HG03342 (cell line): ENCODE measurements around the gene KIAA1614.

Source experiments
- ATAC-seq: cut with Tn5 transposase; IDR thresholded peaks from one replicate; pipeline ENCODE4 v1.9.1; 2021; ENCODE audit warnings: mild to moderate bottlenecking, moderate library complexity; ENCODE audit not compliant: unreplicated experiment

Gene KIAA1614

GRCh38 chr1:180939073-180939710, 26.5 kb downstream of the KIAA1614 start:
- no peak for ATAC-seq

GRCh38 chr1:180939711-180940103, 27.0 kb downstream of the KIAA1614 start:
- ATAC-seq: no peak

GRCh38 chr1:180940445-180940844, 27.7 kb downstream of the KIAA1614 start:
- ATAC-seq: no peak

GRCh38 chr1:180941518-180942275, 29.0 kb downstream of the KIAA1614 start:
- no peak for ATAC-seq

- ATAC-seq: no peak
Observed at GRCh38 chr1:180945151-180945550, 32.5 kb downstream of the KIAA1614 start.

GRCh38 chr1:180945551-180945950, 32.9 kb downstream of the KIAA1614 start:
- ATAC-seq: no peak

GRCh38 chr1:180946056-180946455, 33.4 kb downstream of the KIAA1614 start:
- no peak for ATAC-seq

GRCh38 chr1:180946541-180947498, 34.1 kb downstream of the KIAA1614 start:
- ATAC-seq: no peak

GRCh38 chr1:180947499-180947885, 34.8 kb downstream of the KIAA1614 start:
- no peak for ATAC-seq

- no peak for ATAC-seq
Observed at GRCh38 chr1:180947901-180948640, 35.4 kb downstream of the KIAA1614 start.

GRCh38 chr1:180948641-180949615, 36.2 kb downstream of the KIAA1614 start:
- no peak for ATAC-seq

- ATAC-seq: no peak
Observed at GRCh38 chr1:180949616-180950000, 36.9 kb downstream of the KIAA1614 start.

GRCh38 chr1:180950321-180950720, 37.6 kb downstream of the KIAA1614 start:
- ATAC-seq: no peak

GRCh38 chr1:180951186-180951745, 38.6 kb downstream of the KIAA1614 start:
- no peak for ATAC-seq

- ATAC-seq: no peak
Observed at GRCh38 chr1:180951836-180952656, 39.3 kb downstream of the KIAA1614 start.

- no peak for ATAC-seq
Observed at GRCh38 chr1:180952657-180953013, 39.9 kb downstream of the KIAA1614 start.

- peak; percentile 19 for ATAC-seq
Observed at GRCh38 chr1:180953291-180954004, 40.8 kb downstream of the KIAA1614 start.
